Measurements from ENCODE around the gene CALR.
"Not testable (repeated sequence)": the region's sequence is repeated elsewhere in the genome, so short reads cannot be mapped to it uniquely, and the experiment has no call there.

CALR gene

DNA sequence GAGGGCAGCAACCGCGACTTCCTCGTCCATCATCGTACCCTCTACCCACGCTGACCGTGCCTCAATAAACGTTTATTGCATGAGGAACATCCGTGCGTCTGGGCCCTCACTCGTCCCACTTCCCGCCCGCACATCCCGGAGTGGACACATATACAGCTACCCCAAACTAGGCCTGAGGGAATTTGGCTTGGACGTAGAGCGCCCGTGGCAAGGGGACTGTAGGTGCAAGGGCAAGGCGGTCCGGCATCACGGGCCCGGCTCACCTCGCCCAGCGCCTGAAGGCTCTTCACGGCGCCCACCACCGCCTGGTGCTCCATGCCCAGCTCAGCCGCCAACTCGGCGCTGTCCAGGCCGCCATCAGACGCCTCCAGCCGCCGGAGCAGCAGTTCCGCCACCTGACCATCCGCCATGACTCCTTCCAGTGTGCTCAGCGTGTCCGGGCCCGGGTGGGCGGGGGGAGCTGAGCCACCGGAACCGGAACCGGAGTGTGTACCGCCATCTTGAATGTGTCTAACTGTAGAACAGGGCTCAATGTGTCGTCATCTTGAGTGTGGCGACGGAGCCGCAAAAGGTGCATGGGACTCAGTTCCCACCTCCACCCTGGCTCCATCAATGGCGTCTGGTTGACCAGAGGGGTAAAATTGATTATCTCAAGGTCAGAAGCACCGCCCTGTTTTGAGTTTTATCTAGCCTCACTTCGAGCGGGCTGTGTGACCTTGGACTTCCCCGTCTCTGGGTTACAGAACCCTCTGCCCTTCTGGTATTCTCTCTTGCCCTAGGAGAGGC is 4.9 kb upstream of the CALR start, which contains the start of gene FARSA:
TSS of gene FARSA (minus strand) at position 425 of the 786 bp plus-strand sequence. CDS start at position 410, 15 bp downstream.
- peak; percentile 88 for DNase-seq (ENCODE audit: low read depth)

DNA sequence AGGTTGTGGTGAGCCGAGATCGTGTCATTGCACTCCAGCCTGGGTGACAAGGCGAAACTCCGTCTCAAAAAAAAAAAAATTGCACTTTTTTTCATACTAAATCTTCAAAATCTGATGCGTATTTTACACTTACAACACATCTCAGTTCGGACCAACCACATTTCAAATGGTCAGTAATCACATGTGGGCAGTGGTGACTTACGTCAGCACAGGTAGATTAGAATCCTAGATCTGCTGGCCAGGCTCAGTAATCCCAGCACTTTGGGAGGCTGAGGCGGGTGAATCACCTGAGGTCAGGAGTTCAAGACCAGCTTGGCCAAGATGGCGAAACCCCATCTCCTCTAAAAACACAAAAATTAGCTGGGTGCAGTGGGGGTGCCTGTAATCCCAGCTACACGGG is 3.3 kb upstream of the CALR start:
- DNase-seq (ENCODE audit: low read depth): no peak

DNA sequence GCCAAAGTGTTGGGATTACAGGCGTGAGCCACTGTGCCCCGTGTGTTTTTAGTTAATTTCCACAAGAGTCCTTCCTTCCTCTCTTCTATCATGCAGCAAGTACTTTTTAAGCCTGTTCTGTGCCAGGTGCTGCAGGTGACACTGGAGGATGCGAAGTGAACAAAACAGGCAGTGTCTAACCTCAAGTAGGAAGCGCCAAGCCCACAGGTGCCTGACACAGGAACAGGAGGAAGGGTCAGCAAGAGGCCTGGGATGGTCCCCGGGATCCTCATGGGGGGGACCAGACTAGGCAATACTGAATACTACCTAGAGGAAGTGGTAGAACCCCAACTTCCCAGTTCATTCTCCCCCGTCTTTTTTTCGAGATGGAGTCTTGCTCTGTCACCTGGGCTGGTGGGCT is 1.8 kb upstream of the CALR start:
- DNase-seq (ENCODE audit: low read depth): no peak

DNA sequence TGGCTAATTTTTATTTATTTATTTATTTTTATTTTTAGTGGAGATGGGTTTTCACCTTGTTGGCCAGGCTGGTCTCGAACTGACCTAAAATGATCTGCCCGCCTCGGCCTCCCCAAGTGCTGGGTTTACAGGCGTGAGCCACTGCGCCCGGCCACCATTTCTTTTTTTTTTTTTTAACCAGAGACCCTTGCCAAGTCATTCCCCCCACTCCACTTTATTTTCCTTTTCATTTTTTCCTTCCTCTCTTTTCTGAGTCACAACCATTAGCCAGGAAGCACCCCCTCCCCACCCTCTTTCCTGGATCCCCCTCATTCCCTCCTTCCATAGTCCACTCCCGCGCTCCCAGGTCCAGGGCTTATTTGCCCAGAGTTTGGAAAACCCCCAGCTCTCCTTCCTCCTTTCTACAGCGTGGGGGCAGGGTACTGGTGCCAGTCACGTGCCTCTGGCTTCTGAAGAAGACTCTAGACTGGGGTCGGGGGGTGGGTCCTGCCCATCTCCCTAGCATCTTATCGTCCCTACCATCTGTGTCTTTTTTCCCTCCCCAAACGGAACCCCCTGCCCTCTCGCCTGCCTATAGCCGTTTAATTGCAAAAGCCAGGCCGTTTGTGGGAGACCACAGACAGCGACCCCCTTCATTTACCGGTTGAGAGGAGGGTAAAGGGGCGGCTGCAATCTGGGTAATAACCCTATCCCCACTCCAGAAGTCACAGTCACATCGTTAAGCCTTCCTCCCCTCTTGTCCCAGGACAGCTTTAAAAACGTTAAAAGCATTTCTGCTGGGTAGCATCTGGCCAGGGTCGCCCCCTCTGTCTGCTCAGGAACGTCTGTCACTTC is 1.1 kb upstream of the CALR start:
- no peak for DNase-seq (ENCODE audit: low read depth)

DNA sequence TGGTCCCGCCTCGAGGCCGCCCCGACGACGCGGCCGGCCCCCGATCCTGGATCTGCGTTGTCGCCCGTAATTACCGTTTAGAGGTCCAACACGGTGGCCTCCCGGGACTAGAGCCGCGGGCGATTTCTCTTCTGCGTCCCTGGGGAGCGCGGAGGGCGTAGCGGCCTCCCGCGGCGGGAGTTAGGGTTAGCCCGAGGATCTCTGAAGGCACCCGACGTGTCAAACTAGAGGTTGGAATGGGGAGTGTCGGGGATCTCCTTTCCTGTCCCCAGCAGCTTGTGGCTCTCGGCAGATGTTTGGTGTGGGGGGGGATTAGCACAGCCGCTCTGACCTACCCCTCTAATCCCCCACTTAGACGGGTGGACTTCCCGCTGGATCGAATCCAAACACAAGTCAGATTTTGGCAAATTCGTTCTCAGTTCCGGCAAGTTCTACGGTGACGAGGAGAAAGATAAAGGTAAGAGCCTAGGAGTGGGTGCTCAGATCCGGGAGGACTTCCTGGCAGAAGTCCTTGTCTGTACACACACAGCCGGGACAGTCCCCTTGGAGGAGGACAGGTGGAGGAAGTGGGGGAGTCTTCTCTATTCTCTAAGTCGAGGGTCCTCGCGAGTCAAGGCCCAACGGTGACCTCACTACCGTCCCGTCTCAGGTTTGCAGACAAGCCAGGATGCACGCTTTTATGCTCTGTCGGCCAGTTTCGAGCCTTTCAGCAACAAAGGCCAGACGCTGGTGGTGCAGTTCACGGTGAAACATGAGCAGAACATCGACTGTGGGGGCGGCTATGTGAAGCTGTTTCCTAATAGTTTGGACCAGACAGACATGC is 581 bp downstream of the CALR start:
- DNase-seq (ENCODE audit: low read depth): peak; percentile 29

DNA sequence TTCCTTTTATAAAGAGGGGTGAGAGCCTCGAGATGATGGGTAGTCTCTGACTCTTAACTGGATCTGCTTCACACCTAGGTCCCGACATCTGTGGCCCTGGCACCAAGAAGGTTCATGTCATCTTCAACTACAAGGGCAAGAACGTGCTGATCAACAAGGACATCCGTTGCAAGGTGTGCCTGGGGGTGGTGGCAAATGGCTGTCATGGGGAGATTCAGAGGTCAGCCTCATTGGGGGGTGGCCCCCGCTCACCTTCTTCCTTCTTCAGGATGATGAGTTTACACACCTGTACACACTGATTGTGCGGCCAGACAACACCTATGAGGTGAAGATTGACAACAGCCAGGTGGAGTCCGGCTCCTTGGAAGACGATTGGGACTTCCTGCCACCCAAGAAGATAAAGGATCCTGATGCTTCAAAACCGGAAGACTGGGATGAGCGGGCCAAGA is 1.6 kb downstream of the CALR start:
- no peak for DNase-seq (ENCODE audit: low read depth)

DNA sequence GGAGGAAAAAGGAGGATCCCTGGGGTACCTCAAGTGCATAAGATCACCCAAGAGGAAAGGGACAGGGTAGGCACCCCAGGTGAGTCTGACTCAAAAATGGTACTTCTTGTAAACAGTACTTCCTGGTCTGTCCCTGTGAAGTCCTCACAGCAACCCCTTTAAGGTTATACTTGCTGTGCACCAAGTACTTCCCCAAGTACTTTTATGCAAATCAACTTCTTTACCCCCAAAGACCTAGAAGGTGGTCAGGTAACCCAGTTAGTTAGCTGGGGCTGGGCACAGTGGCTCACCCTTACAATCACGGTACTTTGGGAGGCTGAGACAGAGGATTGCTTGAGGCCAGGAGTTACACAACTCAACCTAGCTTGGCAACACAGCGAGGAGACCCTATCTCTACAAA is 2.5 kb downstream of the CALR start:
- DNase-seq (ENCODE audit: low read depth): no peak

DNA sequence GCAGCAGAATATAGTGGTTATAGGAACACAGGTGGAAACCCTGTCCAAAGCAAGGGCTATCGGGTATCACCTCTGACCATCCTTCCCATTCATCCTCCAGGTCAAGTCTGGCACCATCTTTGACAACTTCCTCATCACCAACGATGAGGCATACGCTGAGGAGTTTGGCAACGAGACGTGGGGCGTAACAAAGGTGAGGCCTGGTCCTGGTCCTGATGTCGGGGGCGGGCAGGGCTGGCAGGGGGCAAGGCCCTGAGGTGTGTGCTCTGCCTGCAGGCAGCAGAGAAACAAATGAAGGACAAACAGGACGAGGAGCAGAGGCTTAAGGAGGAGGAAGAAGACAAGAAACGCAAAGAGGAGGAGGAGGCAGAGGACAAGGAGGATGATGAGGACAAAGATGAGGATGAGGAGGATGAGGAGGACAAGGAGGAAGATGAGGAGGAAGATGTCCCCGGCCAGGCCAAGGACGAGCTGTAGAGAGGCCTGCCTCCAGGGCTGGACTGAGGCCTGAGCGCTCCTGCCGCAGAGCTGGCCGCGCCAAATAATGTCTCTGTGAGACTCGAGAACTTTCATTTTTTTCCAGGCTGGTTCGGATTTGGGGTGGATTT is 5.1 kb downstream of the CALR start:
- DNase-seq (ENCODE audit: low read depth): no peak

DNA sequence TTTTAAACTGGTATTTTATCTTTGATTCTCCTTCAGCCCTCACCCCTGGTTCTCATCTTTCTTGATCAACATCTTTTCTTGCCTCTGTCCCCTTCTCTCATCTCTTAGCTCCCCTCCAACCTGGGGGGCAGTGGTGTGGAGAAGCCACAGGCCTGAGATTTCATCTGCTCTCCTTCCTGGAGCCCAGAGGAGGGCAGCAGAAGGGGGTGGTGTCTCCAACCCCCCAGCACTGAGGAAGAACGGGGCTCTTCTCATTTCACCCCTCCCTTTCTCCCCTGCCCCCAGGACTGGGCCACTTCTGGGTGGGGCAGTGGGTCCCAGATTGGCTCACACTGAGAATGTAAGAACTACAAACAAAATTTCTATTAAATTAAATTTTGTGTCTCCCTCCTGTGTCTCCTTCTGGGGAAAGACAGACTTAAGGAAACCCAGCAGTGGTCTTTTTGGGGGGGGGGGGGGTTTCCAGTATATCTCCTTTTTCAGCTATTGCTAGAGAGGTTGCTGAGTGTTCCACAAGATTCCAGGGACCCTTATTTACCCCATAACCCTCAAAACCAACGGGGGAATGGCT is 5.8 kb downstream of the CALR start:
- DNase-seq (ENCODE audit: low read depth): no peak

DNA sequence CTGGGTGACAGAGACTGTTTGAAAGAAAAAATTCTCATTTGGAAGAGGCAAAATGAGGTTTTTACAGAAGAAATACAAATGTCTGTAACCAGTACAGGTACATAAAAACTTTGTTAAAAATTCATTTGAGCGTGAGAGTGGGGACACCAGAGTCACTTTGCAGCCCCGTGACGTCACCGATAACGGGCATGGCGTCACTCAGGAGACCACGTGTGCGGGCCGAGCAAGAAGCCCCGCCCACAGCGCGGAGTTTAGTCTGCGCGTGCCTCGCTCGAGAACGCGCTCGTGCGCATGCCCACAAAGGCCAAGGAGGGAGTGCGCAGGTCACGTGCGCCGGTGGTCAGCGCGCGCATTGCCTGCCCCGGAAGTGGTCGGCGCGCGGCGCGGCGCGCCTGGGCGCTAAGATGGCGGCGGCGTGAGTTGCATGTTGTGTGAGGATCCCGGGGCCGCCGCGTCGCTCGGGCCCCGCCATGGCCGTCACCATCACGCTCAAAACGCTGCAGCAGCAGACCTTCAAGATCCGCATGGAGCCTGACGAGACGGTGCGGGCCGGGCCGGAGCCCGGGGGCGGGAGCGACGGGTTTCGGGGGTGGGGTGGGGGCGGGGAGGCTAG is 7.2 kb downstream of the CALR start, which contains the start of gene RAD23A:
TSS of gene RAD23A (plus strand) at position 384 of the 613 bp plus-strand sequence. CDS start at position 471, 87 bp downstream.
- peak; percentile 98 for DNase-seq (ENCODE audit: low read depth)

DNA sequence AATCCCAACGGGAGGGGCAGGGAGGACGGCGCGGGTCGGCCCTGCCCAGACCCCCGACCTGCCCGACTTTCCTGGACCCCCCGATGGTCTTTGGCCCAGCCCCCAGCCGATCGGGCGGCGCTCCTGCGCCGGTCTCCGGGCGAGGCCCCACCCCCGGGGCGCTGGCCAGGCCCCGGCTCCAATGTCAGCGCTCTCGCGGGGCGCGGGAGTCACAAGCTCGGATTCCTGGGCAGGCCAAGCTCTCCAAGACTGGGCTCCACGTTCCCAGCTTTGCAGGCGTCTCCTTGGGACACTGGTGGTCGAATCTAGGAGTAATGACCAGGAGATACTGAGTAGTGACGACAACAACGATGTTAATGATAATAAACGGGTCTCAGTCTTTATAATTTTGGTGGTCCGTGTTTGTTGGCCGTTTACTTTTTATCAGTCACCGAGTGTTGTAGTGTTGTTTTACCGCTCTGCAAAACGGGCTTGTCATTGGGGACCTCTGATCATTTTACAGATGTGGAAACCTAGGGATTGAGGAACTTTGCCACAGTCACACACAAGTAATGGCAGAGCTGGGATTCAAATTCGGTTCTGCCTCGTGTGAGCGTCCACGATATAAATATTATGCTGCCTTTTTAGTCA is 7.8 kb downstream of the CALR start:
- DNase-seq (ENCODE audit: low read depth): peak; percentile 48

DNA sequence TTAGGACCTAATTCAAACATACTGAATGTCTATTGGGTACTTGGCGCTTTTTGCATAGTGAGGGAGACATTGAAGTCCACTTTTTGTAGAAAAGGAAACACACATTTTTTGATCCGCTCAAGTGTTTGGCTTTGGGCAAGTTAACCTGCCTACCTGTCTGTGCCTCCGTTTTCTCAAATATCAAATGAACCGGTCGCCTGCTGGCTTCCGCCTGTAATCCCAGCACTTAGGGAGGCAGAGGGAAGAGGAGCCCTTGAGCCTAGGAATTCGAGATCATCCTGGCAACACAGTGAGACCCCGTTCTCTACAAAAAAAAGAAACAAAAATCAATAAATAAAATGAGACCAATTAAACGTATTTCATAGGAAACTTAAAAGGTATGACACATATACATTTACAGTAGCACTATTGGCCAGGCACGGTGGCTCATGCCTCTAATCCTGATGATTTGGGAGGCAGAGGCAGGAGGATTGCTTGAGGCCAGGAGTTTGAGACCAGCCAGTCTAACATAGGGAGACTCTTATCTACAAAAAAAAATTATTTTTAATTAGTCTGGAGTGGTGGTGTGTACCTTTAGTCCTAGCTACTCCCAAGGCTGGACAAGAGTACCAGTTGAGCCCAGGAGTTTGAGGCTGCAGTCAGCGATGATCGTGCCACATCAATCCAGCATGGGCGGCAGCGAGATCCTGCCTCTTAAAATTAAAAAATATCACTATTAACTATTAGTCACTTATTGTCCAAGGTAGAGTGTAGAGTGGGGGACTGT is 8.5 kb downstream of the CALR start:
- DNase-seq (ENCODE audit: low read depth): no peak

DNA sequence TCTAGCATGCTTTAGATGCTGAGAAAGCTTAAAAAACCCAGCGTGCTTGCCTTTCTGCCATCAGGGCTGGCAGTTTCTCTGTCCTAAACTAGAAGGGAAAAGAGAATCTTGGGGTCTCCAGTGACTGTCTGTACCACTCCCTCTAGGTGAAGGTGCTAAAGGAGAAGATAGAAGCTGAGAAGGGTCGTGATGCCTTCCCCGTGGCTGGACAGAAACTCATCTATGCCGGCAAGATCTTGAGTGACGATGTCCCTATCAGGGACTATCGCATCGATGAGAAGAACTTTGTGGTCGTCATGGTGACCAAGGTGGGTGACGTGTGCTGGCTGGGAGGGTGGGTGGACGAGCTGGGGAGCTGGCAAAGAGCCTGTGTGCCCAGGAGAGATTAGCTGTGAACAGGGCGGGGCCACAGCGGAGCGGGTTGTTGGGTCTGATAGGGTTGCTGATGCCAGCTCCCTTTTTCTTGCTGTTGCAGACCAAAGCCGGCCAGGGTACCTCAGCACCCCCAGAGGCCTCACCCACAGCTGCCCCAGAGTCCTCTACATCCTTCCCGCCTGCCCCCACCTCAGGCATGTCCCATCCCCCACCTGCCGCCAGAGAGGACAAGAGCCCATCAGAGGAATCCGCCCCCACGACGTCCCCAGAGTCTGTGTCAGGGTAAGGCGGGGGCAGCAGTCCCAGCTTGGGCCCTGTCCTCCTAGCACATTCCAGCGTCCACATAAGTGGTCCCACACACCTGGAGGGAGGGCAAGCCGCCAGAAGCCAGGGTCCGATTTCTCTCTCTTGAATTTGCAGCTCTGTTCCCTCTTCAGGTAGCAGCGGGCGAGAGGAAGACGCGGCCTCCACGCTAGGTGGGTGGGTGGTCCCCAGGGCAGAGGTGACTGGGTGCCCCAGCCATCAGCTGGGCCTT is 9.5 kb downstream of the CALR start:
- DNase-seq (ENCODE audit: low read depth): no peak

DNA sequence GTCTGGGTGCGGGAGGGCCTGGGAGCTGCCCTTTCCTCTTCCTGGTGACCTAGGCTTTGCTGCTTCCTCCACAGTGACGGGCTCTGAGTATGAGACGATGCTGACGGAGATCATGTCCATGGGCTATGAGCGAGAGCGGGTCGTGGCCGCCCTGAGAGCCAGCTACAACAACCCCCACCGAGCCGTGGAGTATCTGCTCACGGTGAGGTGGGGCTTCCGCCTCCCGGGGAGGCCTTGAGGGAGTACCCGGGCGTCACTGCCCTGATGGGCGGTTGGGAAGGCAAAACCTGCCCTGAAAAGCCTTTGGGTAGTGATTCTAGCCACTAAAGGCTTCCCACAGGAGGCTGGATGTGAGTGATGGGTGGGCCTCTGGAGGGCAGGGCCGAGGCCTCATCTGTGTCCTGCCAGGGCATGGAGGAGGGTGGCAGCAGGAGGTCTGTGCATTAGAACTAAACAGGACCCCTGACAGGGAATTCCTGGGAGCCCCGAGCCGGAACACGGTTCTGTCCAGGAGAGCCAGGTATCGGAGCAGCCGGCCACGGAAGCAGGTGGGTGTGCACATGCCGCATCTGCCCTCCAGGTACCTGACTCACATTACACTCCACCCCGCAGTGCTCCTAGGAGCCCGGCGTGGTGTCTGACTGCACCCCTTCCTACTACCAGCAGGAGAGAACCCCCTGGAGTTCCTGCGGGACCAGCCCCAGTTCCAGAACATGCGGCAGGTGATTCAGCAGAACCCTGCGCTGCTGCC is 10.4 kb downstream of the CALR start:
- DNase-seq (ENCODE audit: low read depth): no peak

DNA sequence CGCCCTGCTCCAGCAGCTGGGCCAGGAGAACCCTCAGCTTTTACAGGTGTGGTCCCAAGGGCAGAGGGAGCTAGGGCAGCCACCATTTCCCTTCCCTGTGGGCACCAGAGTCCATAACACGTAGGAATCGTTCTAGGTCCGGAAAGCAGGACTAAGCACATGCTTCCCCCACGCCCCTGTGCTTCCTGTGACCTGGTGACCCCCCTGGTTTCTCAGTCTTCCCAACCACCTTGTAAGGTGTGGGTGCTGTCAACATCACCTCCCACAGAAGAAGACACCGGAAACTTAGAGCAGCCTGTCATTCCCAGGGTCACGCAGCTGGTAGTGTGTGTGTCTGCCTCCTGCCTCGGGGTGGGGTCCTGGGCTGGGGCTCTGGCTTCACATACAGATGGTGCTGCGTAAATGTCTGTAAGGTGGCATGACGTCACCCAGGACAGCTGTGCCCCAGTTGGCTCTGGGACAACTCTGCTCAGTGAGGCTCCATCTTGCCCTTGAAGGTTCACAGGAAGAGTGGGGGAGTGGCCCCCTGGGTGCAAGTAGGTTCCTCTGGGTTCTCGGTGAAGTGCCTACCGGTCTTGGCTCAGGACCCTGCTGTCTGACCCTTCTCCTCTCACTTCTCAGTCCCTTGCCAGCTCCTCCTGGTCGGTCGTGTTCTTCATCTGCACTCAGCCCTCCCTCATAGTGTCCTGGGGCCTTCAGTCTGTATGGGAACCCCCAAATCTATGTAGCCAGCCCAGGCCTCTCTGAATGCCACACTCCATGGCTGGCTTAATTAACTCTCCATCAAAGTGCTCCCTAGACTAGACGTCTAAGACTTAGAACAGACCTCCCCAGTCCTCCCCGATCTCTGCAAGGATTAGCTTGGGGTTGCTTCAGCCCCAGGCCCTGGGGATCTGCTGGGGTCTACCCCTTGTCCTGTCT is 11.2 kb downstream of the CALR start:
- DNase-seq (ENCODE audit: low read depth): no peak

DNA sequence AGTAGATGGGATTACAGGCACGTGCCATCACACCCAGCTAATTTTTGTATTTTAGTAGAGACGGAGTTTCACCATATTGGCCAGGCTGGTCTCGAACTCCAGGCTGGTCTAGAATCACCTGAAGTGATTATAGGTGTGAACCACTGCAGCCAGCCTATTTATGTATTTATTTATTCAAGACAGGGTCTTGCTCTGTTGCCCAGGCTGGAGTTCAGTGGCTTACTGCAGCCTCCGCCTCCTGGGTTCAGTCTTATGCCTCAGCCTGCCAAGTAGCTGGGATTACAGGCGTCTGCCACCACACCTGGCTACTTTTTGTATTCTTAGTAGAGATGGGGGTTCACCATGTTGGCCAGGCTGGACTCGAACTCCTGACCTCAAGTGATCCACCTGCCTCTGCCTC is 13.6 kb downstream of the CALR start:
- DNase-seq (ENCODE audit: low read depth): not testable (repeated sequence)
